Loucy (cell line): ENCODE data around the gene CHST11.

Source experiments
- H2AFZ ChIP-seq: fragments of 200-600 bp; sonication (generic); 2 replicates; pipeline ENCODE4 v1.6.0; 2016; ENCODE audit warnings: antibody characterized with exemption, mild to moderate bottlenecking, low read length, moderate library complexity
- H3F3A ChIP-seq: fragments of 200-600 bp; 2 replicates; pipeline ENCODE4 v1.6.0; 2016; ENCODE audit warnings: antibody characterized with exemption, low read depth, mild to moderate bottlenecking
- H3K27me3 ChIP-seq: fragments of 200-600 bp; sonication (generic); 2 replicates; pipeline ENCODE4 v1.6.1; 2014; ENCODE audit warnings: low read length, mild to moderate bottlenecking; ENCODE audit not compliant: insufficient read depth, poor library complexity, severe bottlenecking
- H3K36me3 ChIP-seq: fragments of 200-600 bp; sonication (generic); 2 replicates; pipeline ENCODE4 v1.6.1; 2016; ENCODE audit warnings: low read length; ENCODE audit not compliant: insufficient read depth
- H3K4me1 ChIP-seq: fragments of 200-600 bp; sonication (generic); 2 replicates; pipeline ENCODE4 v1.5.1; 2014; ENCODE audit warnings: low read length, mild to moderate bottlenecking; ENCODE audit not compliant: insufficient read depth, poor library complexity, severe bottlenecking
- H3K4me2 ChIP-seq: fragments of 200-600 bp; sonication (generic); 2 replicates; pipeline ENCODE4 v1.6.0; 2014; ENCODE audit warnings: antibody characterized with exemption, low read length, low read depth, mild to moderate bottlenecking; ENCODE audit not compliant: poor library complexity, severe bottlenecking
- H3K4me3 ChIP-seq: fragments of 200-600 bp; sonication (generic); 2 replicates; pipeline ENCODE4 v1.5.1; 2014; ENCODE audit warnings: low read length, mild to moderate bottlenecking, mixed read lengths; ENCODE audit not compliant: poor library complexity, severe bottlenecking
- H3K79me2 ChIP-seq: fragments of 200-600 bp; sonication (generic); 2 replicates; pipeline ENCODE4 v1.6.1; 2014; ENCODE audit warnings: low read length; ENCODE audit not compliant: insufficient read depth
- H3K9ac ChIP-seq: fragments of 200-600 bp; sonication (generic); 2 replicates; pipeline ENCODE4 v1.6.0; 2014; ENCODE audit warnings: mild to moderate bottlenecking, low read depth, low read length, moderate library complexity; ENCODE audit not compliant: poor library complexity, severe bottlenecking
- H3K9me2 ChIP-seq: fragments of 200-600 bp; sonication (generic); replicated peaks from 2 replicates; pipeline ENCODE4 v1.6.1; 2016; ENCODE audit warnings: low read depth, low read length, mixed read lengths
- H3K9me3 ChIP-seq: fragments of 200-600 bp; sonication (generic); 2 replicates; pipeline ENCODE4 v1.6.1; 2014; ENCODE audit warnings: mild to moderate bottlenecking, antibody characterized with exemption, low read length, low read depth; ENCODE audit not compliant: insufficient read depth
- H4K20me1 ChIP-seq: fragments of 200-600 bp; sonication (generic); 2 replicates; pipeline ENCODE4 v1.6.0; 2014; ENCODE audit warnings: antibody characterized with exemption, low read length, mild to moderate bottlenecking; ENCODE audit not compliant: insufficient read depth, poor library complexity, severe bottlenecking
- EZH2phosphoT487 ChIP-seq: fragments of 200-600 bp; IDR thresholded peaks from 2 replicates; pipeline ENCODE4 v1.6.1; 2018; ENCODE audit warnings: antibody characterized with exemption, mild to moderate bottlenecking, moderate library complexity, borderline replicate concordance
- TF ChIP-seq, protein P1 (sequence below): fragments of 200-600 bp; sonication (generic); conservative IDR thresholded peaks from 2 replicates; pipeline ENCODE4 v1.5.1; 2014; ENCODE audit warnings: mild to moderate bottlenecking, antibody characterized with exemption, low read length

Gene CHST11

GRCh38 chr12:104507672-104508071 lies 50.9 kb downstream of the CHST11 start:
- H3K79me2 ChIP-seq: peaks cover 100% of the 10 kb centered on the region
- peaks cover 61% of the 10 kb centered on the region; the same call in 1 of the 2 replicates for H3K36me3 ChIP-seq
- H3K27me3 ChIP-seq: no peaks in the 10 kb centered on the region
- peaks cover 98% of the 10 kb centered on the region for H4K20me1 ChIP-seq
- no peaks in the 10 kb centered on the region for H3K9me3 ChIP-seq
- H3K9me2 ChIP-seq: no peaks in the 10 kb centered on the region
- no peak overlapping the region for H3K4me3 ChIP-seq
- peaks cover 95% of the 10 kb centered on the region for H3K4me1 ChIP-seq
- H3K4me2 ChIP-seq: peak overlapping the region; percentile 62
- H2AFZ ChIP-seq: no peak overlapping the region
- no peak for TF ChIP-seq EZH2phosphoT487
- TF ChIP-seq, protein P1, sequence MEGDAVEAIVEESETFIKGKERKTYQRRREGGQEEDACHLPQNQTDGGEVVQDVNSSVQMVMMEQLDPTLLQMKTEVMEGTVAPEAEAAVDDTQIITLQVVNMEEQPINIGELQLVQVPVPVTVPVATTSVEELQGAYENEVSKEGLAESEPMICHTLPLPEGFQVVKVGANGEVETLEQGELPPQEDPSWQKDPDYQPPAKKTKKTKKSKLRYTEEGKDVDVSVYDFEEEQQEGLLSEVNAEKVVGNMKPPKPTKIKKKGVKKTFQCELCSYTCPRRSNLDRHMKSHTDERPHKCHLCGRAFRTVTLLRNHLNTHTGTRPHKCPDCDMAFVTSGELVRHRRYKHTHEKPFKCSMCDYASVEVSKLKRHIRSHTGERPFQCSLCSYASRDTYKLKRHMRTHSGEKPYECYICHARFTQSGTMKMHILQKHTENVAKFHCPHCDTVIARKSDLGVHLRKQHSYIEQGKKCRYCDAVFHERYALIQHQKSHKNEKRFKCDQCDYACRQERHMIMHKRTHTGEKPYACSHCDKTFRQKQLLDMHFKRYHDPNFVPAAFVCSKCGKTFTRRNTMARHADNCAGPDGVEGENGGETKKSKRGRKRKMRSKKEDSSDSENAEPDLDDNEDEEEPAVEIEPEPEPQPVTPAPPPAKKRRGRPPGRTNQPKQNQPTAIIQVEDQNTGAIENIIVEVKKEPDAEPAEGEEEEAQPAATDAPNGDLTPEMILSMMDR: no peak
- no peak overlapping the region for H3K9ac ChIP-seq
- peaks cover 13% of the 10 kb centered on the region for H3F3A ChIP-seq

GRCh38 chr12:104508752-104509446 lies 52.2 kb downstream of the CHST11 start:
- Histone ChIP-seq H3K27me3 (no peaks in the 10 kb centered on the region), H3K4me2 (peak overlapping the region; percentile 62), H3K9me3 (no peaks in the 10 kb centered on the region), H2AFZ (no peak overlapping the region), H3K4me1 (peaks cover 93% of the 10 kb centered on the region), H3K4me3 (no peak overlapping the region), H3K36me3 (peaks cover 57% of the 10 kb centered on the region; the same call in 1 of the 2 replicates), H3K79me2 (peaks cover 99% of the 10 kb centered on the region), H3K9ac (no peak overlapping the region), H4K20me1 (peaks cover 97% of the 10 kb centered on the region), H3F3A (peaks cover 13% of the 10 kb centered on the region), H3K9me2 (no peaks in the 10 kb centered on the region)
- TF ChIP-seq, protein P1: no peak
- TF ChIP-seq EZH2phosphoT487: no peak

- Histone ChIP-seq H3K79me2 (peaks cover 99% of the 10 kb centered on the region), H3K9me2 (no peaks in the 10 kb centered on the region), H3K9ac (peak overlapping the region; percentile 41), H4K20me1 (peaks cover 97% of the 10 kb centered on the region), H3F3A (peaks cover 13% of the 10 kb centered on the region), H3K4me1 (peaks cover 92% of the 10 kb centered on the region), H3K4me3 (peak overlapping the region; percentile 37), H3K9me3 (no peaks in the 10 kb centered on the region), H3K4me2 (peak overlapping the region; percentile 62), H3K36me3 (peaks cover 60% of the 10 kb centered on the region; the same call in 1 of the 2 replicates), H3K27me3 (no peaks in the 10 kb centered on the region), H2AFZ (no peak overlapping the region)
- TF ChIP-seq, protein P1: no peak
- TF ChIP-seq EZH2phosphoT487: no peak
Measured at GRCh38 chr12:104510145-104510872, 53.6 kb downstream of the CHST11 start.
